Tibial nerve (tissue), 3 donors: ENCODE data around the gene PDE1A.

ENCODE experiments used
- POLR2A ChIP-seq, 2 donors: fragments of 450-650 bp; IDR thresholded peaks; one replicate each; pipeline ENCODE4 v1.6.1; 2017; ENCODE audit warnings: antibody characterized with exemption in 2 of 2, mild to moderate bottlenecking in 2 of 2, moderate library complexity in 2 of 2
- TF ChIP-seq, protein P1 (sequence below), 5 experiments: fragments of 200-600 bp in 3 of 5; fragments of 450-650 bp in 2 of 5; sonication (generic) in 3 of 5; IDR thresholded peaks; one replicate each; pipeline ENCODE4 v1.5.1; 2016 to 2019; ENCODE audit warnings: antibody characterized with exemption in 5 of 5, mild to moderate bottlenecking in 3 of 5, moderate library complexity in 2 of 5

- TF ChIP-seq, protein P1, sequence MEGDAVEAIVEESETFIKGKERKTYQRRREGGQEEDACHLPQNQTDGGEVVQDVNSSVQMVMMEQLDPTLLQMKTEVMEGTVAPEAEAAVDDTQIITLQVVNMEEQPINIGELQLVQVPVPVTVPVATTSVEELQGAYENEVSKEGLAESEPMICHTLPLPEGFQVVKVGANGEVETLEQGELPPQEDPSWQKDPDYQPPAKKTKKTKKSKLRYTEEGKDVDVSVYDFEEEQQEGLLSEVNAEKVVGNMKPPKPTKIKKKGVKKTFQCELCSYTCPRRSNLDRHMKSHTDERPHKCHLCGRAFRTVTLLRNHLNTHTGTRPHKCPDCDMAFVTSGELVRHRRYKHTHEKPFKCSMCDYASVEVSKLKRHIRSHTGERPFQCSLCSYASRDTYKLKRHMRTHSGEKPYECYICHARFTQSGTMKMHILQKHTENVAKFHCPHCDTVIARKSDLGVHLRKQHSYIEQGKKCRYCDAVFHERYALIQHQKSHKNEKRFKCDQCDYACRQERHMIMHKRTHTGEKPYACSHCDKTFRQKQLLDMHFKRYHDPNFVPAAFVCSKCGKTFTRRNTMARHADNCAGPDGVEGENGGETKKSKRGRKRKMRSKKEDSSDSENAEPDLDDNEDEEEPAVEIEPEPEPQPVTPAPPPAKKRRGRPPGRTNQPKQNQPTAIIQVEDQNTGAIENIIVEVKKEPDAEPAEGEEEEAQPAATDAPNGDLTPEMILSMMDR (IDR thresholded peaks at IDR 0.05) = no peak
- TF ChIP-seq POLR2A (IDR thresholded peaks at IDR 0.05) = no peak
Observed at GRCh38 chr2:182367401-182367800, 59.4 kb downstream of the PDE1A start.
